K562 (cell line): ENCODE data around the gene FAM240A. TPM values are rescaled to one million over a fixed set of nuclear protein-coding genes. Genes with fewer than 3 reads are reported as not detected.
A peak's percentile ranks its signal among the peaks of the same experiment; 100 is the strongest.

Experiments used
- CHD1 ChIP-seq: fragments of 200-600 bp; sonication (generic); IDR thresholded peaks from one replicate; pipeline ENCODE4 v1.6.1; 2012; ENCODE audit warnings: mild to moderate bottlenecking, moderate library complexity, low read length, inconsistent platforms
- CREB3L1 ChIP-seq: fragments of 450-650 bp; IDR thresholded peaks from 2 replicates; pipeline ENCODE4 v1.6.1; 2014; ENCODE audit warnings: low read depth, mild to moderate bottlenecking, moderate library complexity, borderline replicate concordance
- DDX20 ChIP-seq: fragments of 450-650 bp; IDR thresholded peaks from 2 replicates; pipeline ENCODE4 v1.6.1; 2016; ENCODE audit warnings: missing genetic modification characterization, low read depth, mild to moderate bottlenecking, missing compliant biosample characterization, moderate library complexity
- EGR1 ChIP-seq: fragments of 450-650 bp; conservative IDR thresholded peaks from 2 replicates; pipeline ENCODE4 v1.6.1; 2017; ENCODE audit warnings: mild to moderate bottlenecking
- ERF ChIP-seq: fragments of 450-650 bp; formaldehyde crosslinking; IDR thresholded peaks from 2 replicates; pipeline ENCODE4 v1.4.0; 2020; ENCODE audit warnings: mild to moderate bottlenecking, mixed read lengths
- FOS ChIP-seq: IDR thresholded peaks from 3 replicates; pipeline ENCODE4 v1.6.1; 2011; ENCODE audit not compliant: insufficient read length; ENCODE audit errors: extremely low read depth
- FOXJ2 ChIP-seq: fragments of 200-800 bp; sonication (Bioruptor generic); IDR thresholded peaks from 2 replicates; pipeline ENCODE4 v1.6.1; 2016; ENCODE audit warnings: missing genetic modification characterization, missing compliant biosample characterization
- GABPB1 ChIP-seq: sonication (generic); formaldehyde crosslinking; IDR thresholded peaks from 2 replicates; pipeline ENCODE4 v1.8.0; 2022; ENCODE audit warnings: mild to moderate bottlenecking, missing genetic modification reagents
- GABPB2 ChIP-seq: fragments of 250-450 bp; sonication (Bioruptor Pico); conservative IDR thresholded peaks from 2 replicates; pipeline ENCODE4 v1.5.1; 2021; ENCODE audit warnings: mild to moderate bottlenecking
- GATAD2A ChIP-seq: fragments of 450-650 bp; IDR thresholded peaks from 2 replicates; pipeline ENCODE4 v1.6.1; 2017
- GTF2F1 ChIP-seq: IDR thresholded peaks from 2 replicates; pipeline ENCODE4 v1.6.1; 2011; ENCODE audit warnings: low read depth, low read length, improper control_type of control experiment
- HDAC3 ChIP-seq: fragments of 450-650 bp; IDR thresholded peaks from 2 replicates; pipeline ENCODE4 v1.6.1; 2018; ENCODE audit warnings: borderline replicate concordance, mild to moderate bottlenecking, moderate library complexity; ENCODE audit not compliant: partially characterized antibody
- IFI16 ChIP-seq: fragments of 250-450 bp; sonication (Bioruptor Pico); IDR thresholded peaks from 2 replicates; pipeline ENCODE4 v2.1.2; 2022; ENCODE audit warnings: mild to moderate bottlenecking, inconsistent platforms
- MTA1 ChIP-seq: fragments of 450-650 bp; IDR thresholded peaks from 2 replicates; pipeline ENCODE4 v1.6.1; 2017; ENCODE audit warnings: borderline replicate concordance
- NRF1 ChIP-seq, 2 experiments: fragments of 450-650 bp; IDR thresholded peaks in 1 of 2; conservative IDR thresholded peaks in 1 of 2; 2 replicates each; pipeline ENCODE4 v1.6.1; 2014; ENCODE audit warnings: mild to moderate bottlenecking in 2 of 2
- NUFIP1 ChIP-seq: fragments of 450-650 bp; IDR thresholded peaks from 2 replicates; pipeline ENCODE4 v1.6.1; 2018; ENCODE audit not compliant: partially characterized antibody
- POLR2G ChIP-seq: fragments of 200-400 bp; formaldehyde crosslinking; IDR thresholded peaks from 2 replicates; pipeline ENCODE4 v1.6.1; 2017; ENCODE audit warnings: low read depth, mild to moderate bottlenecking, antibody characterized with exemption, low read length, moderate library complexity
- POLR2H ChIP-seq: IDR thresholded peaks from 2 replicates; pipeline ENCODE4 v1.6.1; 2016; ENCODE audit warnings: missing genetic modification characterization, low read depth, mild to moderate bottlenecking, control low read depth, missing compliant biosample characterization, moderate library complexity
- PRPF4 ChIP-seq: fragments of 200-400 bp; formaldehyde crosslinking; IDR thresholded peaks from one replicate; pipeline ENCODE4 v1.6.1; 2017; ENCODE audit warnings: low read length, low read depth, mild to moderate bottlenecking; ENCODE audit not compliant: insufficient read depth, poor library complexity, severe bottlenecking
- PYGO2 ChIP-seq: fragments of 450-650 bp; IDR thresholded peaks from 2 replicates; pipeline ENCODE4 v1.6.1; 2016; ENCODE audit warnings: mild to moderate bottlenecking, missing genetic modification characterization, moderate library complexity, missing compliant biosample characterization
- RUNX1 ChIP-seq: sonication (generic); IDR thresholded peaks from 2 replicates; pipeline ENCODE4 v1.6.1; 2016; ENCODE audit warnings: antibody characterized with exemption, low read depth
- ZBTB1 ChIP-seq: sonication (generic); formaldehyde crosslinking; IDR thresholded peaks from 2 replicates; pipeline ENCODE4 v1.8.1; 2023; ENCODE audit warnings: missing genetic modification reagents, low read depth, mild to moderate bottlenecking, borderline replicate concordance
- ZFP30 ChIP-seq: fragments of 250-450 bp; sonication (Bioruptor Pico); IDR thresholded peaks from 2 replicates; pipeline ENCODE4 v1.8.0; 2022; ENCODE audit warnings: moderate library complexity, mild to moderate bottlenecking, inconsistent platforms, borderline replicate concordance
- ZKSCAN3 ChIP-seq: fragments of 250-450 bp; sonication (Bioruptor Pico); IDR thresholded peaks from 2 replicates; pipeline ENCODE4 v1.4.0; 2020
- ZNF324 ChIP-seq: fragments of 250-450 bp; sonication (Bioruptor Pico); IDR thresholded peaks from 2 replicates; pipeline ENCODE4 v1.4.0; 2020; ENCODE audit warnings: mild to moderate bottlenecking
- ZNF384 ChIP-seq: IDR thresholded peaks from 2 replicates; pipeline ENCODE4 v1.6.1; 2012; ENCODE audit warnings: low read depth, low read length, improper control_type of control experiment
- polyA plus RNA-seq, 8 experiments: library from polyadenylated mRNA; depleted of rRNA in 4 of 8; stranded (reverse) in 5 of 8; unstranded in 3 of 8; fragments of >200 nt; fragmentation: Nextera tagmentation in 2 of 8; fragmentation: Illumina TruSeq in 1 of 8; extraction: Ambion mirVana in 2 of 8; extraction: Trizol in 1 of 8; gene quantifications; 2 replicates each; pipeline versions ENCODE4 v1.2.1 to v1.2.3, GENCODE V29; 2011 to 2014; ENCODE audit warnings: inconsistent platforms in 1 of 8, missing spikeins in 1 of 8
- total RNA-seq, 7 experiments: library from RNA; depleted of rRNA in 6 of 7; stranded (reverse); fragments of >200 nt in 6 of 7; fragmentation: Illumina TruSeq in 2 of 7; extraction: Trizol in 2 of 7; gene quantifications; 2 replicates each; pipeline versions ENCODE4 v1.2.1 to v1.2.3, GENCODE V29; 2011 to 2021; ENCODE audit warnings: low replicate concordance in 1 of 7
- TF ChIP-seq, protein P1 (sequence below), 2 experiments: fragments of 450-650 bp in 1 of 2; sonication (generic) in 1 of 2; formaldehyde crosslinking; conservative IDR thresholded peaks; 2 replicates each; pipeline versions ENCODE4 v1.4.0 to v1.8.1; 2020 to 2022; ENCODE audit warnings: mild to moderate bottlenecking in 1 of 2, missing genetic modification reagents in 1 of 2

The FAM240A gene
- total and polyA plus RNA-seq, 9 of the 15 experiments (the other 6 are each of a cell fraction or from before 2014, with no cell fraction given): not detected

GRCh38 chr3:46629551-46630517 lies 17.5 kb downstream of the FAM240A start (continued):
- no peak for TF ChIP-seq MTA1
- peak; percentile 47; the same call in 1 of the 2 replicates for TF ChIP-seq CREB3L1
- no peak for TF ChIP-seq GATAD2A
- TF ChIP-seq POLR2H (tag): no peak
- TF ChIP-seq DDX20 (tag): no peak
- peak; percentile 78 to 83 for TF ChIP-seq NRF1 (conservative IDR thresholded peaks at IDR 0.05 in 1 of 2, IDR thresholded peaks at IDR 0.05 in 1 of 2)
- TF ChIP-seq ZKSCAN3: no peak
- no peak for TF ChIP-seq PYGO2 (tag)
- peak; percentile 55 for TF ChIP-seq POLR2G
- TF ChIP-seq NUFIP1: no peak
- 0 out of 2 replicates have a peak, but pooled peaks have one; percentile 47 for TF ChIP-seq RUNX1
- no peak for TF ChIP-seq GTF2F1
- no peak for TF ChIP-seq CHD1
- no peak for TF ChIP-seq PRPF4
- no peak for TF ChIP-seq HDAC3
- no peak for TF ChIP-seq ZNF324 (CRISPR knock-in tag)
- TF ChIP-seq FOS: no peak
- no peak for TF ChIP-seq FOXJ2 (tag)
- no peak for TF ChIP-seq IFI16 (CRISPR knock-in tag)
- no peak for TF ChIP-seq ZBTB1 (CRISPR knock-in tag)
- peak; percentile 84 for TF ChIP-seq ERF (CRISPR knock-in tag)
- no peak for TF ChIP-seq ZFP30 (CRISPR knock-in tag)
- peak; percentile 21; the same call in 1 of the 2 replicates for TF ChIP-seq ZNF384
- TF ChIP-seq GABPB2: no peak
- TF ChIP-seq EGR1: 0 out of 2 replicates have a peak, but pooled peaks have one; percentile 37
- TF ChIP-seq, protein P1, sequence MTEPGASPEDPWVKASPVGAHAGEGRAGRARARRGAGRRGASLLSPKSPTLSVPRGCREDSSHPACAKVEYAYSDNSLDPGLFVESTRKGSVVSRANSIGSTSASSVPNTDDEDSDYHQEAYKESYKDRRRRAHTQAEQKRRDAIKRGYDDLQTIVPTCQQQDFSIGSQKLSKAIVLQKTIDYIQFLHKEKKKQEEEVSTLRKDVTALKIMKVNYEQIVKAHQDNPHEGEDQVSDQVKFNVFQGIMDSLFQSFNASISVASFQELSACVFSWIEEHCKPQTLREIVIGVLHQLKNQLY (CRISPR knock-in tag; conservative IDR thresholded peaks at IDR 0.05): peak in 1 of 2 experiments; percentile 68; a peak in 1 of 4 replicates
- TF ChIP-seq GABPB1 (CRISPR knock-in tag): no peak
